ENCODE results near the gene RCAN2. TPM values are rescaled to one million over a fixed set of nuclear protein-coding genes. Genes with fewer than 3 reads are reported as not detected.

The RCAN2 gene
- total RNA-seq, 4 donors from 2014 or later, result 4.7 to 23.1 (median 6.6) TPM

- no peaks in the 10 kb centered on the region for H3K27me3 ChIP-seq
- no peak overlapping the region for H3K4me3 ChIP-seq
- no peak overlapping the region for H3K27ac ChIP-seq
- no peaks in the 10 kb centered on the region for H3K4me1 ChIP-seq
- H3K36me3 ChIP-seq, result no peaks in the 10 kb centered on the region
- H3K9me3 ChIP-seq, result no peaks in the 10 kb centered on the region
- DNase-seq, result no peak
- TF ChIP-seq POLR2A (IDR thresholded peaks at IDR 0.05) (no peak), CTCF (IDR thresholded peaks at IDR 0.05) (no peak)
Measured at GRCh38 chr6:46456297-46456696, 35.0 kb downstream of the RCAN2 start.

GRCh38 chr6:46454691-46455090 lies 36.6 kb downstream of the RCAN2 start:
- Histone ChIP-seq H3K4me3 (no peak overlapping the region), H3K36me3 (no peaks in the 10 kb centered on the region), H3K27me3 (no peaks in the 10 kb centered on the region), H3K4me1 (no peaks in the 10 kb centered on the region), H3K9me3 (no peaks in the 10 kb centered on the region), H3K27ac (no peak overlapping the region)
- TF ChIP-seq CTCF (IDR thresholded peaks at IDR 0.05) (no peak), POLR2A (IDR thresholded peaks at IDR 0.05) (no peak)
- no peak for DNase-seq

GRCh38 chr6:46453741-46454316 lies 37.4 kb downstream of the RCAN2 start:
- TF ChIP-seq POLR2A (IDR thresholded peaks at IDR 0.05), result no peak
- no peak for TF ChIP-seq CTCF (IDR thresholded peaks at IDR 0.05)
- no peaks in the 10 kb centered on the region for H3K4me1 ChIP-seq
- no peak overlapping the region for H3K27ac ChIP-seq
- no peaks in the 10 kb centered on the region for H3K27me3 ChIP-seq
- H3K9me3 ChIP-seq, result no peaks in the 10 kb centered on the region
- no peak overlapping the region for H3K4me3 ChIP-seq
- no peak for DNase-seq
- no peaks in the 10 kb centered on the region for H3K36me3 ChIP-seq

- Histone ChIP-seq H3K9me3 (no peaks in the 10 kb centered on the region), H3K27me3 (no peaks in the 10 kb centered on the region), H3K4me1 (no peaks in the 10 kb centered on the region), H3K4me3 (no peak overlapping the region), H3K36me3 (no peaks in the 10 kb centered on the region), H3K27ac (no peak overlapping the region)
- DNase-seq, result no peak
- no peak for TF ChIP-seq POLR2A (IDR thresholded peaks at IDR 0.05)
- TF ChIP-seq CTCF (IDR thresholded peaks at IDR 0.05), result no peak
Measured at GRCh38 chr6:46453216-46453615, 38.0 kb downstream of the RCAN2 start.

GRCh38 chr6:46452312-46452917 lies 38.8 kb downstream of the RCAN2 start:
- H3K4me1 ChIP-seq, result no peaks in the 10 kb centered on the region
- H3K9me3 ChIP-seq, result no peaks in the 10 kb centered on the region
- no peak for DNase-seq
- TF ChIP-seq POLR2A (IDR thresholded peaks at IDR 0.05), result no peak
- TF ChIP-seq CTCF (IDR thresholded peaks at IDR 0.05), result no peak
- H3K36me3 ChIP-seq, result no peaks in the 10 kb centered on the region
- H3K4me3 ChIP-seq, result no peak overlapping the region
- no peak overlapping the region for H3K27ac ChIP-seq
- H3K27me3 ChIP-seq, result no peaks in the 10 kb centered on the region
